ENCODE measurements around the gene ILKAP.

DNA sequence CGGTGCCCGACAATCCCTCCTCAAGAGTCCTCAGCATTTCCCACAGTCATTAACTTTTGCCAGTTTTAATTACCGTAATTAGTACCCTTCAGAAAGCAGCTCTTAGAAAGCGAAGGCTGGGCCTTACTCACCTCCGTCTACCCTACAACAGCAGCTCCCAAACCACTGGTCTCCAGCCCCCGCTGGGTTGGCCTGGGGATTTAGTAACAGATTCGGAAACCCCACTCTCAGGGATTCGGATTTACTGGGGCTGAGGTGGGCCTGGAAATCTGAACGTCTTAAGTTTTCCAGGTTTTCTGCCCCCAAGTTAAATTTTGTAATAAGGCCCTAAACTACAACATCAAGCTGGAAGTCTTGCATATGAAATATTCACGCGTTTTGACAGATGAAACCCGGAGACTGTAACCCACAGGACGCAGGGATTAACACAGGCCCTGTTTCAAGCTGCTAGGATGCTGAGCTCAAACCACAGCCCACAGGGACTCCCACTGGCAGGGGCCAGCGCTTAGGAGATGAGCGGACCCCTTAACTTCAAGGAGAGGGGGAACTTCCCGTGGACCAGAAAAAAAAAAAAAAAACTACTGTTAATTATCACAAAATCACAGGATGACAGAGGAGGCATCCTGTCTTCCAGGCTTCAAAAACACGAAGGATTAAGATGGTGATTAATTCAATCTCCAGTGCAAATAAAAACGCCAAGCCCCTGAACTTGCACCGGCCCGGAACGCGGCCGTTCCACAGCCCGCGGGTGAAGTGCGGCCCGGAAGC is 985 bp downstream of the ILKAP start:
- TF ChIP-seq, protein P1, sequence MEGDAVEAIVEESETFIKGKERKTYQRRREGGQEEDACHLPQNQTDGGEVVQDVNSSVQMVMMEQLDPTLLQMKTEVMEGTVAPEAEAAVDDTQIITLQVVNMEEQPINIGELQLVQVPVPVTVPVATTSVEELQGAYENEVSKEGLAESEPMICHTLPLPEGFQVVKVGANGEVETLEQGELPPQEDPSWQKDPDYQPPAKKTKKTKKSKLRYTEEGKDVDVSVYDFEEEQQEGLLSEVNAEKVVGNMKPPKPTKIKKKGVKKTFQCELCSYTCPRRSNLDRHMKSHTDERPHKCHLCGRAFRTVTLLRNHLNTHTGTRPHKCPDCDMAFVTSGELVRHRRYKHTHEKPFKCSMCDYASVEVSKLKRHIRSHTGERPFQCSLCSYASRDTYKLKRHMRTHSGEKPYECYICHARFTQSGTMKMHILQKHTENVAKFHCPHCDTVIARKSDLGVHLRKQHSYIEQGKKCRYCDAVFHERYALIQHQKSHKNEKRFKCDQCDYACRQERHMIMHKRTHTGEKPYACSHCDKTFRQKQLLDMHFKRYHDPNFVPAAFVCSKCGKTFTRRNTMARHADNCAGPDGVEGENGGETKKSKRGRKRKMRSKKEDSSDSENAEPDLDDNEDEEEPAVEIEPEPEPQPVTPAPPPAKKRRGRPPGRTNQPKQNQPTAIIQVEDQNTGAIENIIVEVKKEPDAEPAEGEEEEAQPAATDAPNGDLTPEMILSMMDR (IDR thresholded peaks at IDR 0.05), result no peak
- TF ChIP-seq EP300 (IDR thresholded peaks at IDR 0.05) (no peak), POLR2AphosphoS5 (IDR thresholded peaks at IDR 0.05) (no peak)

Data from esophagus muscularis mucosa (tissue), 4 donors.